Activated CD4-positive, alpha-beta T cell treated with anti-CD3 and anti-CD28 coated beads, Interleukin-2, amount 50 U/mL, for 24 hours (primary cell): ENCODE measurements around the gene CYP11A1.
"Not testable (repeated sequence)": the region's sequence is repeated elsewhere in the genome, so short reads cannot be mapped to it uniquely, and the experiment has no call there.

ENCODE experiments used
- DNase-seq, 2 donors: peaks; one replicate each; pipeline ENCODE4 v3.0.0-alpha.2; 2020; ENCODE audit warnings: low read depth in 1 of 2, low spot score in 1 of 2

CYP11A1 gene

DNA sequence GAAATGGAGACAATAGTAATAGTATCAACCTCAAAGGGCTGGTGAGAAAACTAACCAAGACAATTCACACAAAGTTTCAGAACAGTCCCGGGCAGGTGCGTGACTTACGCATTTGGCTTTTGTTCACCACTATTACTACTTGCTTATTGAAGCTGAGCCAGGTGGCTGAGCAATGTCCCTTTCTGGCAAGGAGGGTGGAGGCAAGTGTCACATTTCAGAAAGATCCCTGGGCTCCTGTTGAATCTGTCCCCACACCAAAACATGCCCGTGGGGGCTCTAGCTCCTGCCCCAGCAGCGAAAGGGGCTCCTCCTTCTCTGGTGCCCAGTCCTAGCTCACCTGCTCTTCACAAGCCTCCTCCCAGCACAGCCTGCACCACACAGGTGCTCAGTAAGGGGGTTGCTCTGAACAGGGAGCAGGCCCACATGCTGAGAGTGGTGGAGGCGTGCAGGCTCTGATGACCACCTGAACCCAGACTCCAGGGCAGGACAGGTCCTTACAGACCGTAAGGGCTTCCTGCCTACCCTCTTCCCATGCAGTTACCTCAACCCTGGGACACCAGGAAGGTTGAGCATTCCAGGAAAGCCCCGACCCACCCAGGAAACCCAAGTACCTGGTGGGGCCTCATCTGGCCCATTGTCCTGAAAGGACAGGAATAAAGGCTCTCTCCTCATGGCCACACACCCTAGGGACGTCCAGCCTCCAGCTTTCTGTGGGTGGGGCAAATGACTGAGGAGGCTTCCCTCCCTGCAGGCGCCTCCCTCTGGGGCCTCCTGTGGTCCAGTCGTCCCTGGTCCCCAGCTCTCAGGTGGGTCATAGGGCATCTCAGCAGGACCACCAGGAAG, 33.7 kb upstream of the CYP11A1 start:
- DNase-seq = no peak

DNA sequence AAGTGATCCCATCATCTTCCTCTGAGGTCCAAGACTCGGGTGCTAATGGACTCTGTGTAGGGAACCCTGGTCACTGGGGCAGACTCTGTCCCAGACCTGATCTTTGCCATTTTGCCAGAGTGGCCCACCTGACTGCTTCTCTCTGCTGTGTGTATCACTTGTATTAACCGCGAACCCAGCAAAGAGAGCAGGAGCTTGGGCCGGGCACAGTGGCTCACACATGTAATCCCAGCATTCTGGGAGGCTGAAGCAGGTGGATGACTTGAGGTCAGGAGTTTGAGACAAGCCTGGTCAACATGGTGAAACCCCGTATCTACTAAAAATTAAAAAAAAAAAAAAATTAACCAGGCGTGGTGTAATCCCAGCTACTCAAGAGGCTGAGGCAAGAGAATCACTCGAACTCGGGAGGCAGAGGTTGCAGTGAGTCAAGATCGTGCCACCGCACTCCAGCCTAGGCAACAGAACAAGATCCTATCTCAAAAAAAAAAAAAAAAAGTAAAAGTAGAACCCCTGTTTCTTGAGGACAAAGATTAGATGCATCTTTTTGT, 32.9 kb upstream of the CYP11A1 start:
- DNase-seq = no peak

GRCh38 chr15:74399511-74400312, 32.3 kb upstream of the CYP11A1 start:
- DNase-seq = no peak

GRCh38 chr15:74399100-74399499, 31.7 kb upstream of the CYP11A1 start:
- no peak for DNase-seq

DNA sequence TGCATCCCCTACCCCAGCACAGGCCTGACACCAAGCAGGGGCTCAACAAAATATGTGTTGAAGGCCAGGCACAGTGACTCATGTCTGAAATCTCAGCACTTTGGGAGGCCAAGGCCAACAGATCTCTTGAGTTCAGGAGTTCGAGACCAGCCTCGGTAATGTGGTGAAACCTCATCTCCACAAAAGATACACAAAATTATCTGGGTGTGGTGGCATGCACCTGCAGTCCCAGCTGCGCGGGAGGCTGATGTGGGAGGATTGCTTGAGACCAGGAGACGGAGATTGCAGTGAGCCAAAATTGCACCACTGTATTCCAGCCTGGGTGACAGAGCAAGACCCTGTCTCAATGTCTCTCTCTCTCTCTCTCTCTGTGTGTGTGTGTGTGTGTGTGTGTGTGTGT, 30.7 kb upstream of the CYP11A1 start:
- DNase-seq = no peak

- DNase-seq = no peak
Measured at GRCh38 chr15:74397239-74398068, 30.0 kb upstream of the CYP11A1 start.

GRCh38 chr15:74396445-74397238, 29.2 kb upstream of the CYP11A1 start:
- peak; percentile 37 to 66 for DNase-seq

- DNase-seq = no peak
Measured at GRCh38 chr15:74396146-74396438, 28.6 kb upstream of the CYP11A1 start.

DNA sequence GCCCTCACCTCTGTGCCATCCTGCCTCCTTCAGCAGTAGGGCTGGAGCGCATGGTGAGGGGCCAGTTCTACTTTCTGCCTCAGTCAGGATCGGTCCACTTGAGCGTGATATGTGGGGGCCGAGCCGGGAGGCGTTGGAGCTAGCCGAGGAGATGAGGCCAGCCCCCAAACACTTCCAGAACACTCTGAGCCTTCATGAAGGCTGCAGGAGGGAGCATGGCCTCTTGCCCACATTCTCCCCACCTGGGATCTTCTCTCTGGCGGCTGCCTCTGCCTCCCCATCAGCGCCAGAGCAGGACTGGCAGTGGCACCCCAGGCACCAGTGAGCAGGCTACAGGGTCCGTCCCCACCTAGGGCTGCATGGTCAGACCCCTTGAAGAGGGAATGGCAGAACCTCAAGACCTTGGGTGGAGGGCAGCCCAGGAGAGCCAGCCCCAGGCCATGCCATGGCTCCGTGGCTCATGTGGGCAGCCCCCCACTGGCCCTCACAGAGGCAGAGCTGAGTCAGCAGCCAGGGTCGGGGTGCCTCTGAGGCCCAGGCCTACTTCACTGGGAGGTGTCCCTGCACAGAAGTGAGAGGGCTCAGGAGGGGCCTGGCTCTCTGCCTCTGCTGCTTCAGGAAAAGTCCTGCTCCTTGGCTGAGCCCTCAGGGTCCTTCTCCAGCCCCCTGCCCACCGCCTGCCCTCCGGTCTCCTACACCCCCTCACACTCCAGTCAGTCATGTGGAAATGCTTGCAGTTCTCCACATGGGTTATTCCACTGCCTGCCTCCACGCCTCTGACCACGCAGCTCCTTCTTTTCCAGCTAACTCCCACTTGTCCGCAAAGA, 28.1 kb upstream of the CYP11A1 start:
- DNase-seq = no peak

DNA sequence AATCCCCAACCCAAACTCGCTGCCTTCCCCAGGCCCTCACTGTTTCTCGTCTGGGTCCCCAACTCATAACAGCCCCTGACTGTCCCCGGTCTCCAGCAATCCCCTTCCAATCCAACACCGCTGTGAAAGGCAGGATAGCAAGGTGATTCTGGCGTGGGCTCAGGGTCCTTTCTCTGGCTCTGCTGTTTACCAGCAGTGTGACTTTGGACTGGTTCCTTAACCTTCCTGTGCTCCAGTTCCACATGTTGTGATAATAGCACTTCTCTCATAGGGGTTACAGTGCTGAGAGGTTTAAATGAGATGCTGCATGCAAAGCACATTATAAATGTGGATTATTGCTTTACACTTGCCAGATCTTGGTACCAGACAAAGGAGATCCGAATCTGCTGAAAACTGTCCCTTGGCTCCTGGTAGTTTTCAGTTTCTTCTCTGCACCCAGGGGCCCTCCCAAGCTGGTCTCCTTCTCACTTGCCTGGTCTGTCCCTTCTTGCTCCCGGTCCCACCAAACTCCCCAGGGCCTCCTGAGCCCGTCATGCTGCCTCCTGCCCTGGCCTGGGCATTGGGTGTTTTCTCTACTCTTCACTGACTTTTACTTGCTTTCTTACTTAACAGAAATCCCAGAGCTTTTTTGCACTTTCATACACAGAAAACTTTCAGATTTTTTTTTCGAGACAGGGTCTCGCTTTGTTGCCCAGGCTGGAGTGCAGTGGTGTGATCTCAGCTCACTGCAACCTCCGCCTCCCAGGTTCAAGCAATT, 26.8 kb upstream of the CYP11A1 start:
- no peak for DNase-seq

- no peak for DNase-seq
Measured at GRCh38 chr15:74393423-74393822, 26.0 kb upstream of the CYP11A1 start.

GRCh38 chr15:74392902-74393301, 25.5 kb upstream of the CYP11A1 start:
- no peak for DNase-seq

- no peak for DNase-seq
Measured at GRCh38 chr15:74392451-74392830, 25.0 kb upstream of the CYP11A1 start.

DNA sequence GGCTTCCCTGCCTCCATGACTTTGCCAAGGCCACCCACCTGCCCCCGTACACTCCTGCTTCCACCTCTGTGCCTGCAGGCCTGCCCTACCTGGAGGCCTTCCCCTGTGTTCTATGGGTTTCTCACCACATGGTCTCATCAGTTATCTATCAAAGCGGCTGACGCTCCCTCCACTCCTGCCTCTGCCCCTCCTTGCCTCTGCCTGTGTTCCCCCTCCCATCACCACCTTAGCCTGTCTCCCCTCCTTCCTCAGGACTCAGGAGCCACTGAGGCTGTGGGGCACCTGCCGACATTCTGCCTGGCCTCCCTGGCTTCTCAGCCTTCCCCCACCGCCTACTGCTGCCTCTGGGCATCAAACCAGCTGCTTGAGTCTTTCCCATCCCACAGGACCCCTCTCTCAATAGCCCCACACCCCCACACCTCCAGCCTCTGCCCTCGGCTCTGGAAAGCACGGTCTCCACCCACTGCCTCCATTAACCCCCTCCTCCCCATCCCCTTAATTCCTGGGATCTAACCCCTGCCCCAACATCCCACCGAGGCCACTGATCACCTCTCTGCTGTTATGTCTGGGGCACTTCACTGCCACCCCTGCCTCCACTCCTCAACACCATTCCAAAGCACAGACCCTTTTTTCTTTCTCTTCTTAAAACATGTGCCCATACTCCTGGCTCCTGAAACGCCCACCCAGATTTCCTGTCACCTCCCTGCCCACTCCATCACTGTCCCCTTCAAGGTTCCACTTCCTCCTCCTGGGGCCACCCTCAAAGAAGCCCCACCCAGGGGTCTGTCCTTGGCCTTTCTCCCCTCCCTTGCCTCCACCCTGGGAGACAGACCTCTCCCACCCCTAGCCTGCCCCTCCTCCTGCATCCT, 24.4 kb upstream of the CYP11A1 start:
- no peak for DNase-seq

DNA sequence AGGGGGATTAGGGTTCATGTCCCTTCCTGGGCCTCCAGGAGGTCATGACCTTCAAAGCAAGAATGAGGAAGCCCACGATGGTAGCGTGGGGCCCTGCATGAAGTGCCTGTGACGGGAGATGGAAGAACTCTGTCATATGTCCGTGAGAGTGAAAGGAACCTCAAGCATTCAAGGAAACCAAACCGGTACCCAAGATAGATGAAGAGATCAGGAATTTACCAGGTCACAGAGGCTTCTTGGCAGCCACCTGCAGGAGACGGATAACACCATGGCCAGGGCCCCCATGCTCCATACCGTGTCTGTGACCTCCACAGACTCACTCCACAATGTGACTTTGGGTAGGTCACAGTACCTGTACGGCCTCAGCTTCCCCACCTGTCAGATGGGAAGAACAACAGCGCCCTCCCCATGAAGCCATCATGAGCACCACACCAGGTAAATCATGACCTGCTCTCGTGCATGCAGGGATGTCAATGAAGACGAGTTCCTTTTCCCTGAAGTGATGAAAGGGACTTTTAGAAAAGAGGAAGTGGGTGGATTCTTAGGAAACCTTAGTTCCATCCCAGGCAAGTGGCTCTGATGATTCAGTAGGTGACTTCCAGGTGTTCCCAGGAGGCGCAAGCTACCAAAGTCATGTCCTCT, 23.3 kb upstream of the CYP11A1 start:
- no peak for DNase-seq

- not testable (repeated sequence) for DNase-seq
Measured at GRCh38 chr15:74390049-74390646, 22.7 kb upstream of the CYP11A1 start.
